ENCODE results near the gene CNN2. TPM values are rescaled to one million over a fixed set of nuclear protein-coding genes. Genes with fewer than 3 reads are reported as not detected.

CNN2 gene
- total and polyA plus RNA-seq, 9 of the 15 experiments (the other 6 are each of a cell fraction or from before 2014, with no cell fraction given) = 12.1 to 174 (median 52.7) TPM

DNA sequence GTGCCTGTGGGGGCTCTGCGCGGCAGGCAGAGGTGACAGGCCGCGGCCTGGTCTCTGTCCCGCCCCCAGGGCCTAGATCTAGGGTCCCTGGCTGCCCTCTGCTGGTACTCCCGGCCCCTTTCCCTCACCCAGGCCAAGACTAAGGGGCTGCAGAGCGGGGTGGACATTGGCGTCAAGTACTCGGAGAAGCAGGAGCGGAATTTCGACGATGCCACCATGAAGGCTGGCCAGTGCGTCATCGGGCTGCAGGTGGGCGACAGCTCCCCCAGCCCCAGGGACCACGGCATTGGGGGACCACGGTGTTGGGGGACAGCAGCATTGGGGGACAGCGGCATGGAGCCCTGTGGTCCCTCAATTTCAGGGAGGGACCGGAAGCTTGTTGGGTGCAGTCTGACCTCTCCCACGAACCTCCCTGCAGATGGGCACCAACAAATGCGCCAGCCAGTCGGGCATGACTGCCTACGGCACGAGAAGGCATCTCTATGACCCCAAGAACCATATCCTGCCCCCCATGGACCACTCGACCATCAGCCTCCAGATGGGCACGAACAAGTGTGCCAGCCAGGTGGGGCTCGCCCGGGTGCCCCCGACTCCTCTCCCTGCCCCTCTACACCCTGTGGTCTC, 9.7 kb downstream of the CNN2 start (continued):
- TF ChIP-seq CTCF (IDR thresholded peaks at IDR 0.05 in 2 of 3, conservative IDR thresholded peaks at IDR 0.05 in 1 of 3; ENCODE audit: insufficient read depth in 2 of 3, low read depth in 1 of 3, low read length in 3 of 3) (peak; percentile 45 to 46 (median 45); a peak in 5 of 6 replicates), PCBP2 (IDR thresholded peaks at IDR 0.05; ENCODE audit: low read depth, low read length, poor library complexity, severe bottlenecking) (no peak), ZBTB7A (IDR thresholded peaks at IDR 0.05; ENCODE audit: borderline replicate concordance, control insufficient read depth, low read depth, low read length) (peak; percentile 33; the same call in 1 of the 2 replicates), RAD21 (CRISPR knock-in tag; conservative IDR thresholded peaks at IDR 0.05 in 1 of 2, IDR thresholded peaks at IDR 0.05 in 1 of 2) (peak in 1 of 2 experiments; percentile 36; a peak in 2 of 4 replicates), DPF2 (IDR thresholded peaks at IDR 0.05) (no peak), AFF4 (CRISPR knock-in tag; IDR thresholded peaks at IDR 0.05) (no peak), CEBPB (tag; IDR thresholded peaks at IDR 0.05) (no peak), NELFE (IDR thresholded peaks at IDR 0.05; ENCODE audit: insufficient read depth, insufficient read length) (no peak), POLR2A (conservative IDR thresholded peaks at IDR 0.05) (0 out of 2 replicates have a peak, but pooled peaks have one; percentile 12), ZFX (CRISPR knock-in tag; IDR thresholded peaks at IDR 0.05) (peak; percentile 31; the same call in 1 of the 2 replicates), ILF3 (IDR thresholded peaks at IDR 0.05; ENCODE audit: borderline replicate concordance) (no peak), STAT6 (CRISPR knock-in tag; IDR thresholded peaks at IDR 0.05) (no peak), FOXA1 (IDR thresholded peaks at IDR 0.05; ENCODE audit: borderline replicate concordance) (no peak)
- TF ChIP-seq, protein P1, sequence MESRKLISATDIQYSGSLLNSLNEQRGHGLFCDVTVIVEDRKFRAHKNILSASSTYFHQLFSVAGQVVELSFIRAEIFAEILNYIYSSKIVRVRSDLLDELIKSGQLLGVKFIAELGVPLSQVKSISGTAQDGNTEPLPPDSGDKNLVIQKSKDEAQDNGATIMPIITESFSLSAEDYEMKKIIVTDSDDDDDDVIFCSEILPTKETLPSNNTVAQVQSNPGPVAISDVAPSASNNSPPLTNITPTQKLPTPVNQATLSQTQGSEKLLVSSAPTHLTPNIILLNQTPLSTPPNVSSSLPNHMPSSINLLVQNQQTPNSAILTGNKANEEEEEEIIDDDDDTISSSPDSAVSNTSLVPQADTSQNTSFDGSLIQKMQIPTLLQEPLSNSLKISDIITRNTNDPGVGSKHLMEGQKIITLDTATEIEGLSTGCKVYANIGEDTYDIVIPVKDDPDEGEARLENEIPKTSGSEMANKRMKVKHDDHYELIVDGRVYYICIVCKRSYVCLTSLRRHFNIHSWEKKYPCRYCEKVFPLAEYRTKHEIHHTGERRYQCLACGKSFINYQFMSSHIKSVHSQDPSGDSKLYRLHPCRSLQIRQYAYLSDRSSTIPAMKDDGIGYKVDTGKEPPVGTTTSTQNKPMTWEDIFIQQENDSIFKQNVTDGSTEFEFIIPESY (CRISPR knock-in tag; IDR thresholded peaks at IDR 0.05) = peak; percentile 88
